Tibial nerve (tissue), 4 donors: Measurements from ENCODE around the gene GATAD1. TPM values are rescaled to one million over a fixed set of nuclear protein-coding genes. Genes with fewer than 3 reads are reported as not detected.

Source experiments
- DNase-seq, 2 donors: peaks; one replicate each; pipeline ENCODE4 v3.0.0-alpha.2; 2019; ENCODE audit warnings: low spot score in 2 of 2
- H3K27ac ChIP-seq, 4 donors: fragments of 200-600 bp; sonication (generic) in 3 of 4; one replicate each; pipeline ENCODE4 v1.5.1; 2017 to 2019; ENCODE audit warnings: mild to moderate bottlenecking in 1 of 4
- H3K27me3 ChIP-seq, 2 donors: fragments of 200-600 bp; sonication (generic) in 1 of 2; one replicate each; pipeline versions ENCODE4 v1.5.1 to v1.6.0; 2017 to 2019
- H3K36me3 ChIP-seq, 3 donors: fragments of 200-600 bp; sonication (generic); one replicate each; pipeline ENCODE4 v1.5.1; 2018 to 2019
- H3K4me1 ChIP-seq, 4 donors: fragments of 200-600 bp; sonication (generic) in 3 of 4; one replicate each; pipeline ENCODE4 v1.5.1; 2017 to 2019
- H3K4me3 ChIP-seq, 4 donors: fragments of 200-600 bp; sonication (generic) in 3 of 4; one replicate each; pipeline ENCODE4 v1.5.1; 2017 to 2019; ENCODE audit warnings: mild to moderate bottlenecking in 1 of 4, moderate library complexity in 1 of 4
- H3K9me3 ChIP-seq, 4 donors: fragments of 200-600 bp; sonication (generic) in 3 of 4; one replicate each; pipeline ENCODE4 v1.5.1; 2017 to 2019
- EP300 ChIP-seq, 2 donors: sonication (generic); formaldehyde crosslinking; IDR thresholded peaks; one replicate each; pipeline ENCODE4 v1.6.1; 2017; ENCODE audit warnings: antibody characterized with exemption in 2 of 2, mild to moderate bottlenecking in 1 of 2
- POLR2A ChIP-seq, 2 donors: fragments of 450-650 bp; IDR thresholded peaks; one replicate each; pipeline ENCODE4 v1.6.1; 2017; ENCODE audit warnings: antibody characterized with exemption in 2 of 2, mild to moderate bottlenecking in 2 of 2, moderate library complexity in 2 of 2
- WGBS, 2 donors: methylation state at CpG; one replicate each; pipeline ENCODE4 v1.1.5; 2018; 5-methylcytosine and 5-hydroxymethylcytosine counted together
- total RNA-seq, 4 donors: library from RNA; depleted of rRNA; stranded (reverse); fragments of >200 nt; gene quantifications; one replicate each; pipeline ENCODE4 v1.1.0, GENCODE V29; 2016
- TF ChIP-seq, protein P1 (sequence below), 5 experiments: fragments of 200-600 bp in 3 of 5; fragments of 450-650 bp in 2 of 5; sonication (generic) in 3 of 5; IDR thresholded peaks; one replicate each; pipeline ENCODE4 v1.5.1; 2016 to 2019; ENCODE audit warnings: antibody characterized with exemption in 5 of 5, mild to moderate bottlenecking in 3 of 5, moderate library complexity in 2 of 5

Gene GATAD1
- total RNA-seq, 4 donors from 2014 or later = 46.8 to 91.2 (median 55.9) TPM

DNA sequence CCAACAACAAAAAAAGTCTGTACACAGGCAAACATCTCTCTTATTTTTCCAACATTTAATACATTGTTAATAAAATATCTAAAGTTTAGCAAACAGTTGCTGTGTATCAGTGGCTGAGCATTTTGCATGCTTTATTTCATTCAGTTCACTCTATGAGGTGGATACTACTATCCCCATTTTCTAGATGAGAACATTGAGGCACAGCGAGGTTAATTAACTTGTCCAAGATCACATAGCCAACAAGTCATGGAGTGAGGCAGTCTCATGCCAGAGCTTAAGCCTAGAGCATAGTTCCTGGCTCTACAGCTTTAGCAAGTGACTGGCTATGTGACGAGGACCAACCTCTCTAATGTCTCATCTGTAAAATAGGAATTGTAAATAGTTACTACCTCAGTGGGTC, 4.4 kb downstream of the GATAD1 start:
- no peak for TF ChIP-seq EP300 (IDR thresholded peaks at IDR 0.05)
- TF ChIP-seq, protein P1, sequence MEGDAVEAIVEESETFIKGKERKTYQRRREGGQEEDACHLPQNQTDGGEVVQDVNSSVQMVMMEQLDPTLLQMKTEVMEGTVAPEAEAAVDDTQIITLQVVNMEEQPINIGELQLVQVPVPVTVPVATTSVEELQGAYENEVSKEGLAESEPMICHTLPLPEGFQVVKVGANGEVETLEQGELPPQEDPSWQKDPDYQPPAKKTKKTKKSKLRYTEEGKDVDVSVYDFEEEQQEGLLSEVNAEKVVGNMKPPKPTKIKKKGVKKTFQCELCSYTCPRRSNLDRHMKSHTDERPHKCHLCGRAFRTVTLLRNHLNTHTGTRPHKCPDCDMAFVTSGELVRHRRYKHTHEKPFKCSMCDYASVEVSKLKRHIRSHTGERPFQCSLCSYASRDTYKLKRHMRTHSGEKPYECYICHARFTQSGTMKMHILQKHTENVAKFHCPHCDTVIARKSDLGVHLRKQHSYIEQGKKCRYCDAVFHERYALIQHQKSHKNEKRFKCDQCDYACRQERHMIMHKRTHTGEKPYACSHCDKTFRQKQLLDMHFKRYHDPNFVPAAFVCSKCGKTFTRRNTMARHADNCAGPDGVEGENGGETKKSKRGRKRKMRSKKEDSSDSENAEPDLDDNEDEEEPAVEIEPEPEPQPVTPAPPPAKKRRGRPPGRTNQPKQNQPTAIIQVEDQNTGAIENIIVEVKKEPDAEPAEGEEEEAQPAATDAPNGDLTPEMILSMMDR (IDR thresholded peaks at IDR 0.05) = no peak
- no peak for TF ChIP-seq POLR2A (IDR thresholded peaks at IDR 0.05)
- no peak for DNase-seq
- H3K27ac ChIP-seq = no peak overlapping the region
- H3K4me3 ChIP-seq = no peak overlapping the region
- peaks cover 0 to 14% (median 7%) of the 10 kb centered on the region in 4 donors for H3K4me1 ChIP-seq
- 96 to 98% methylated on average over 2 of the region's 2 CpGs for WGBS, 2 donors
- H3K27me3 ChIP-seq = no peaks in the 10 kb centered on the region
- H3K9me3 ChIP-seq = no peaks in the 10 kb centered on the region
- H3K36me3 ChIP-seq = peaks cover 2 to 72% (median 17%) of the 10 kb centered on the region in 3 donors

DNA sequence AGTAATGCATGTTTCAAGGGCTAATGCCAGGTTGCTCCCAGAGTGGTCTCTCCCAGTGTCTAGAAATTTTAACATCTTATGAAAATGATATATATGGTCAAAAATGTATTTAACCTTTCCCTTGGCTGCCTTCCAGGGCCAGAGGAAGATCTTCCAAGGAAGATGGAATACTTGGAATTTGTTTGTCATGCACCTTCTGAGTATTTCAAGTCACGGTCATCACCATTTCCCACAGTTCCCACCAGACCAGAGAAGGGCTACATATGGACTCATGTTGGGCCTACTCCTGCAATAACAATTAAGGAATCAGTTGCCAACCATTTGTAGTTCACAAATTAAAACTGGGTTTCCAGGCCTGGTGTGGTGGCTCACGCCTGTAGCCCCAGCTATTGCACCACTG, 9.0 kb downstream of the GATAD1 start:
- no peak for DNase-seq
- no peaks in the 10 kb centered on the region for H3K9me3 ChIP-seq
- peaks cover 2 to 81% (median 19%) of the 10 kb centered on the region in 3 donors for H3K36me3 ChIP-seq
- no peaks in the 10 kb centered on the region for H3K4me1 ChIP-seq
- no peaks in the 10 kb centered on the region for H3K27me3 ChIP-seq
- no peak overlapping the region for H3K27ac ChIP-seq
- 86 to 93% methylated on average over 2 of the region's 2 CpGs for WGBS, 2 donors
- H3K4me3 ChIP-seq = no peak overlapping the region
- TF ChIP-seq, protein P1 (IDR thresholded peaks at IDR 0.05) = no peak
- no peak for TF ChIP-seq POLR2A (IDR thresholded peaks at IDR 0.05)
- TF ChIP-seq EP300 (IDR thresholded peaks at IDR 0.05) = no peak

DNA sequence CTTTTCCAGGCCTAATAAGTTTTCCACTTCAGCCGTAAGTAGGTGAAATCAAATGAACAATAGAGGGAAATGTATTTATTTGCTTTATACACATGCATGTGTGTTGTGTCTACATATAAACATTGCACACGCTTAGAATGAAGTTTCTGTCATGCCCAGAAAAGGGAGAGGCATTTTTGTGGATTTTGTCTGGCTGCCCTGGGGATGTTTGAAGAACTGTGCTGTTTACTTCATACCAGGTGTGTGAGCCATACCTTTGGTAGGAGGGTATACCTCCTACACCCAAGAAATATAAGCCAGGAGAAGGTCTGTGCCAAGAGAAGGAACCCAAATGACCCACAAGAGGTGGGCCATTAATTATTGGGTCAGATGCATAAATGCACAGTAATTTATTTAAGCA, 12.8 kb downstream of the GATAD1 start:
- TF ChIP-seq POLR2A (IDR thresholded peaks at IDR 0.05) (no peak), EP300 (IDR thresholded peaks at IDR 0.05) (no peak)
- TF ChIP-seq, protein P1 (IDR thresholded peaks at IDR 0.05) = no peak
- Histone ChIP-seq H3K27me3 (no peaks in the 10 kb centered on the region), H3K27ac (no peak overlapping the region), H3K36me3 (peaks cover 5 to 67% (median 12%) of the 10 kb centered on the region in 3 donors), H3K4me1 (no peaks in the 10 kb centered on the region), H3K4me3 (no peak overlapping the region), H3K9me3 (no peaks in the 10 kb centered on the region)
- 72 to 76% methylated on average over 2 of the region's 2 CpGs for WGBS, 2 donors
- no peak for DNase-seq

DNA sequence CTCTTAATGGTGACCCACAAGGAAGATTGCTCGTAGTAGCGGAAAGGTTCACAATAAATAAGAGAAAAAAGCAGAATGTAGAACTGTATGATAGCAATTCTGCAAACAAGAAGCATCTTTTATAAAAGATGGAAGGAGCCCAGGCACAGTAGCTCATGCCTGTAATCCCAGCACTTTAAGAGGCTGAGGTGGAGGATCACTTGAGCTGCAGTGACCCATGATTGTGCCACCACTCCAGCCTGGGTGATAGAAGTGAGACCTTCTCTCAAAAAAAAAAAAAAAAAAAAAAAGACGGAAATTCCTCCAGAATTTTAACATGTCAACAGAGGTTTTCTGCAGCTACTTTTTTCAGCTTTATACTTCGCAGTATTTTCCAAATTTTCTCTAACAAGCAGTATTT, 13.2 kb downstream of the GATAD1 start:
- Histone ChIP-seq H3K9me3 (no peaks in the 10 kb centered on the region), H3K4me1 (no peaks in the 10 kb centered on the region), H3K36me3 (peaks cover 5 to 67% (median 12%) of the 10 kb centered on the region in 3 donors), H3K4me3 (no peak overlapping the region), H3K27ac (no peak overlapping the region), H3K27me3 (no peaks in the 10 kb centered on the region)
- TF ChIP-seq, protein P1 (IDR thresholded peaks at IDR 0.05) = no peak
- TF ChIP-seq POLR2A (IDR thresholded peaks at IDR 0.05) (no peak), EP300 (IDR thresholded peaks at IDR 0.05) (no peak)
- no peak for DNase-seq
- WGBS, 2 donors = 84 to 85% methylated on average over 4 of the region's 4 CpGs

DNA sequence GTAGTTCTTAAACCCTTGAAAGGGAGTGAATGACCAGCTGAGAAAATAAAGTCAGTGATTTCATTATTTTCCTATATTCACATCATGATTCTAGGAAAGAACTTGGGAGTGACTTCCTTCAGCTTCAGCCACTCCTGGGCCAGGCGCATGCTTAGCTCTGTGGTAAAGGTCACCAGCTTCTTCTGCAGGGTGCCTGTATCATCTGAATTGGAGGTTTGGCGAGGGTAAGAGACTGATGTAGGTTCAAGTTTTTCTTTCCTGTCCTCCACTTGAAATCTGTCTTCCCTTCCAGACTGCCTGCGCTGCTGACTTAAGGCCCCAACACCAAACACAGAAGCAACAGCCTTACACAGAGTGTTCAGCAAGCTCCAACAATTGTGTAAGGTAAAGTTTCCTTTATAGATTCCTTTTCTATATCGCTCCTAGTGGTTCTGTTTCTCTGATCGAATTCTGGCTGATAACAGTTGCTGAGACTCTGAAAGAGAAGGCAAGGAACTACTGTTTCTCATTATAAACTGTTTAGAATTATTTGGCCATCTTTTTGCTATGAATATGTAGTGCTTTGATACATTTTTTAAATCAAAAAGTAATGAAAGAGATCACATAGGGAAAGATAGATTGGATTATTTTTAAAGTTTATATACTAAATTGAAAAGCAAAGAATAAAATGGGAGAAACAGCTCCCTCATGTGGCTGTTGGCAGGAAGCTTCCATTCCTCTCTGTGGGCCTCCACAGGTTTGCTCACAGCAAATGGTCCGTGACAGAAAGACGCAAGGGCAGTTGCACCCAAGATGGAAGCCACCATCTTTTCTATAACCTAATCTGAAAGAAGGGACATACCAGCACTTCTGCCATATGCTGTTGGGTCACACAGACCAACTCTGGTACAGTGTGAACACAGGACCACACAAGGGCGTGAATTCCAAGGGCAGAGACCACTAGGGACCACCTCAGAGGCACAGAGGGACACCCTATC, 14.0 kb downstream of the GATAD1 start:
- H3K4me1 ChIP-seq = no peaks in the 10 kb centered on the region
- H3K27ac ChIP-seq = no peak overlapping the region
- peaks cover 5 to 67% (median 12%) of the 10 kb centered on the region in 3 donors for H3K36me3 ChIP-seq
- no peak for DNase-seq
- H3K4me3 ChIP-seq = no peak overlapping the region
- H3K27me3 ChIP-seq = no peaks in the 10 kb centered on the region
- H3K9me3 ChIP-seq = no peaks in the 10 kb centered on the region
- TF ChIP-seq EP300 (IDR thresholded peaks at IDR 0.05) = no peak
- TF ChIP-seq POLR2A (IDR thresholded peaks at IDR 0.05) = no peak
- TF ChIP-seq, protein P1 (IDR thresholded peaks at IDR 0.05) = peak in 4 of 5 experiments; percentile 16 to 57 (median 36)
- WGBS, 2 donors = 58 to 64% methylated on average over 8 of the region's 8 CpGs
